Activated CD8-positive, alpha-beta memory T cell treated with anti-CD3 and anti-CD28 coated beads for 1 hour (primary cell): ENCODE measurements around the gene IKBKG.
"Not testable (repeated sequence)": the region's sequence is repeated elsewhere in the genome, so short reads cannot be mapped to it uniquely, and the experiment has no call there.

ENCODE experiments used
- DNase-seq, 2 donors: peaks; one replicate each; pipeline ENCODE4 v3.0.0-alpha.2; 2020; ENCODE audit warnings: low read depth in 1 of 2; ENCODE audit errors: extremely low read depth in 1 of 2

IKBKG gene

GRCh38 chrX:154547245-154548027 is at the start of gene IKBKG:
IKBKG (plus strand) TSS chrX:154547620; CDS start chrX:154552003, 4,383 bp downstream.
- peak; percentile 64 to 72 for DNase-seq

- DNase-seq: not testable (repeated sequence)
Measured at GRCh38 chrX:154501423-154501822, 46.0 kb upstream of the IKBKG start.

GRCh38 chrX:154502098-154502497 is 45.3 kb upstream of the IKBKG start:
- DNase-seq: no peak

GRCh38 chrX:154502989-154503388 is 44.4 kb upstream of the IKBKG start:
- no peak for DNase-seq

GRCh38 chrX:154505734-154506133 is 41.7 kb upstream of the IKBKG start:
- DNase-seq: no peak

GRCh38 chrX:154506483-154507332 is 40.7 kb upstream of the IKBKG start:
- no peak for DNase-seq

- DNase-seq: no peak
Measured at GRCh38 chrX:154507673-154508383, 39.6 kb upstream of the IKBKG start.

- DNase-seq: no peak
Measured at GRCh38 chrX:154508384-154508745, 39.1 kb upstream of the IKBKG start.

GRCh38 chrX:154509455-154509854 is 38.0 kb upstream of the IKBKG start:
- DNase-seq: no peak

- DNase-seq: no peak
Measured at GRCh38 chrX:154511761-154512160, 35.7 kb upstream of the IKBKG start.

- DNase-seq: no peak
Measured at GRCh38 chrX:154512879-154513553, 34.4 kb upstream of the IKBKG start.

GRCh38 chrX:154513716-154514115 is 33.7 kb upstream of the IKBKG start:
- DNase-seq: no peak

- DNase-seq: no peak
Measured at GRCh38 chrX:154515090-154515965, 32.1 kb upstream of the IKBKG start.

GRCh38 chrX:154515966-154516655 is 31.3 kb upstream of the IKBKG start, which contains the start of gene FAM3A:
FAM3A (minus strand) TSS chrX:154516232; CDS start chrX:154515772, 460 bp downstream.
- DNase-seq: peak; percentile 73 to 85

GRCh38 chrX:154516656-154517100 is 30.7 kb upstream of the IKBKG start:
- DNase-seq: no peak

GRCh38 chrX:154517101-154517781 is 30.2 kb upstream of the IKBKG start:
- DNase-seq: no peak

GRCh38 chrX:154519389-154519788 is 28.0 kb upstream of the IKBKG start:
- DNase-seq: no peak
